ENCODE data around the gene HLA-DPA1.
"Not testable (repeated sequence)": the region's sequence is repeated elsewhere in the genome, so short reads cannot be mapped to it uniquely, and the experiment has no call there.

Gene HLA-DPA1

DNA sequence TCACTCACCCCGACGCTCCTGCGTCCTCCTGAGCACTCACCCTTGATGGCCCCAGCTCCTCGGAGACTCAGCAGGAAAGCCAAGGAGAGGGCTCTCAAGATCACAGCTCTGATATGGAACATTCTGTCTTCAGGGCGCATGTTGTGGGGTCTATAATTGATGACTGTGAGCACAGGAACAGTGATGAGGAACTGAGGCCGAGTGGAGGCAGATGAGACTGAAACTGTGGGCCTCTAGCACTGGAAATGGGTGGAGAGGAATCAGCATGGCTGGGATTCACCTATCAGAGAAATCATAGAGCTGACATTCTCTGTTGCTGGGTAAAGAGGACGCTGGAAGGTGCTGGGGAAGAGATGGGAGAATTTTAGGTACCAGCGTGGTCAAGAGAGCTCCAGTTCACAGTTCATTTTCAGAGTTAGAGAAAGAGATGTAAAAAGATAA lies at the start of gene HLA-DPA1:
Gene HLA-DPA1, minus strand, starts transcription at position 219 of the 441 bp plus-strand sequence.
- DNase-seq, result no peak

- DNase-seq, result no peak
Observed at GRCh38 chr6:33123181-33123580, 49.7 kb upstream of the HLA-DPA1 start.

DNA sequence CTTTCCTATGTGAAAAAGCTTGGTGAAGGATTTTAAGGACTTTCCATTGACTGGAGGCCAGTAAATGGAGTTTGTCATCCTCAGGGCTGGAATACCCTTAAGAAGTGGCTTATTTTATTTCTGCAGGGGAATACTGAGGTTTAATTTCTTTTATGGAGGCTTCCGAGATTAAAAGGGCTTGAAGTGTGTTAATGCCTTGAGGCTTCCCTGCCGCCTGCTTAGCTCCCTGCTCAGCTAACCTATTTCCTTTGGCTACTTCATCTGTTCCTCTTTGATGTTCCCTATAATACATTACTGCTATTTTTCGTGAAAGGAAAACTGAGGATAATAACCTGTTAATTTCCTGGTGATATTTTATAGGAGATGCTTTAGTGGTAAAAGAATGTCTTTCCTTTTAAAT lies 46.6 kb upstream of the HLA-DPA1 start:
- no peak for DNase-seq

- DNase-seq, result peak; percentile 42
Observed at GRCh38 chr6:33118525-33119123, 45.2 kb upstream of the HLA-DPA1 start.

DNA sequence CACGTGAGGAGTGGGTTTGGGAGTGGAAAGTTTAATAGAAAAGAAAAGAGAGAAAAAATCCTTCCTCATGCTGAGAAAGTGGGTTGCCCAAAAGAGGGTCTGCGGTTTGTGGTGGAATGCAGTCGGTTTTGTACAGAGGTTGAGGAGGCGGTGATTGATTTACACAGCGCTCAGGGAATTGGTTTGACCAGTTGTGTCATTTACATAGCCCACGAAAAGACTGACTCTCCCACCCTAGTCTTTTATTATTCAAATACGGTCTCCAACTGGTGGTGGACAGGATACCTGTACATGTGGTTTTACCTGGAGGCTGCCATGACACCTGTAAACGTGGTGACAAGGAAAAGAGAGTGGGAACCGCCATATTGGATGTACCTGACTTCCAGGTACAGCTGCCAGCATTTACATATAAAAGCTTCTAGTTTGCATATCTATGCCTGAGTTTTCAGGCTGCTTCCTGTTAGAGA lies 44.4 kb upstream of the HLA-DPA1 start:
- DNase-seq, result no peak

- DNase-seq, result no peak
Observed at GRCh38 chr6:33116841-33117711, 43.6 kb upstream of the HLA-DPA1 start.

DNA sequence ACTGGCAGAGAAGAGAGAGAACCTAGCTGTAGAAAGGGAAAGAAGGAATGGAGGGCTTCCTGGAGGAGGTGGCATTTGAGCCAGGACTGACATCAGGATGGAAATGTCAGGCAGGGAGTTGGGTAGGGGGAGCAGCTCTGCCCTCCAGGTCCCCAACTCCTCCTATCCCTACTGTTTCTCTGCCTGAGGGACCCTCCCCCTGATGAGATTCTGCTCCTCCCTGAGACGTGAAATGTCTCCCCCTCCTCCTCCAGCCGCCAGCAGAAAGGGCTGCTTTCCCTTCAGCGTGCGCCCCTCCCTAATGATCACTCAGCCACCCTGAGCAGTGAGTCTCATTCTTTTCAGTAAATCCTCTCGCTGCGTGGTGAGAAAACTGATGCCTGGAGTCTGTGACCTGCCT lies 43.0 kb upstream of the HLA-DPA1 start:
- DNase-seq, result no peak

DNA sequence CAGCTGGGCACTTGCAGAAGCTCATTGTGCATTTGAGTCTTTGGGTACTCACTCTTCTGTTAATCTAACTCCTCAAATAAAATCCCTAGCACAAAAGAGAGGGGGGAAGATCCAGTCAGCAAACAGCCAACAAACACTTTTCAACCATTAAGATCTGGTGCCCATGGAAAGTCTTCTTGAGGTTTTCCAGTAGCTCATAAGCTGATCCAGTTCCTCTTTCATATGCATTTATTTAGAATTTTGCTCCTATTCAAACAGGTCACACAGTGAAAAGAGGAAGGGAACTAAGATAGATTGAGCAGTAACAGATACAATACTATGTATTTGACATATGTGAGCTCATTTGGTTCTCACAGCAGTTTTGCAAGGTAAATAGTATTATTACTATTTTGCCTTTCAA lies 41.0 kb upstream of the HLA-DPA1 start:
- DNase-seq, result no peak

DNA sequence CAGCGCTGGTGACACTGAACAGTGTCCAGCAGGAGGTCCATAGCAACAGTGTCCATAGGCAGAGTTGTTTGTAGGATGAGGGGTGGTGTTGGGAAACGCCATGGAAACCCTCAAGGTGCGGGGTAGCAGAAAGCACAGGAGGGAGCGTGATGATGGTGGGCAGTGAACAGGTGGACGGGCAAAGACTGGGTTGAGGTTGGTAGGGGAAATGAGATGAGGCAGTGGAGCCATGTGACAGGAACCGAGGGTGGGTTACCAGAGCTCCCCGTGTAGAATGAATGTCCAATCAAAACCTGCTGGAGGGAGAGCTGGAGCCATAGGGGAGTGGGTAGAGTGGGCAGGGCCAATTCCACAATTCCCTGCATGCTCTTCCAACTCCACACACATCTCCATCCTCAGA lies 40.3 kb upstream of the HLA-DPA1 start:
- no peak for DNase-seq

DNA sequence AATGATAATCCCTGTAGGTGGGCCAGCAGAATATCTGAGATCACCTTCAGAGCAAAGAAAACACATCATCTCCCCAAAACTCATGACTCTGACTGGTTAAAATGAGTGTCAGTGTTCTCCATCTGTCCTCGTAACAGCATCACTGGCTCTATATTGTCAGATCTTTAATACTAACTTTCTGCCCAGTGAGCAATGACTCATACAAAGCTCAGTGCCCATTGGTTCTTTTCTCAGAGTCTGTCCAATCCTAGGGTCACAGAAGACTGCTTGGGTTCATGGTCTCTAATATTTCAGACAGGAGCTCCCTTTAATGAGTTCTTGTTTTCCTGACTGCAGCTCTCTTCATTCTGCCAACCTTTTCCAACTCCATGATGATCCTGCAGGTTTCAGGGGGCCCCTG lies 38.7 kb upstream of the HLA-DPA1 start:
- no peak for DNase-seq

DNA sequence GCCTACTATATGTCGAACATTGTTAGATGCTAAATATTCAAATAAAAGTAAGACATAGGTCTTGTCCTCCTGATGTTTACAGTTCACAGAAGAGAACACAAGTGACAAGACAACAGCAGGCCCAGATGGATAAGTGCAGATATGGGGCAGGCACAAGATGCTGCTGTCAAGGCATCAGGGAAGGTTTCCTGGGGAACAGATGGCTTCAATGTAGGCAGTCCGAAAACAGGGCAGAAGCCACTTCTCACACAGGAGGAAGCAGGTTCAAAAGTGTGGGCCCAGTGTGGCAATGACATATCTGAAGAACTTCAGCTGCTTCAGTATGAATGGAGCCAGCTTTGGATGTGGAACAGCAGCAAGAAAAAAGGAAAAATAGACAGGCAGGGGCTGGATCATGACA lies 34.9 kb upstream of the HLA-DPA1 start:
- no peak for DNase-seq

GRCh38 chr6:33107641-33108040 lies 34.2 kb upstream of the HLA-DPA1 start:
- no peak for DNase-seq

DNA sequence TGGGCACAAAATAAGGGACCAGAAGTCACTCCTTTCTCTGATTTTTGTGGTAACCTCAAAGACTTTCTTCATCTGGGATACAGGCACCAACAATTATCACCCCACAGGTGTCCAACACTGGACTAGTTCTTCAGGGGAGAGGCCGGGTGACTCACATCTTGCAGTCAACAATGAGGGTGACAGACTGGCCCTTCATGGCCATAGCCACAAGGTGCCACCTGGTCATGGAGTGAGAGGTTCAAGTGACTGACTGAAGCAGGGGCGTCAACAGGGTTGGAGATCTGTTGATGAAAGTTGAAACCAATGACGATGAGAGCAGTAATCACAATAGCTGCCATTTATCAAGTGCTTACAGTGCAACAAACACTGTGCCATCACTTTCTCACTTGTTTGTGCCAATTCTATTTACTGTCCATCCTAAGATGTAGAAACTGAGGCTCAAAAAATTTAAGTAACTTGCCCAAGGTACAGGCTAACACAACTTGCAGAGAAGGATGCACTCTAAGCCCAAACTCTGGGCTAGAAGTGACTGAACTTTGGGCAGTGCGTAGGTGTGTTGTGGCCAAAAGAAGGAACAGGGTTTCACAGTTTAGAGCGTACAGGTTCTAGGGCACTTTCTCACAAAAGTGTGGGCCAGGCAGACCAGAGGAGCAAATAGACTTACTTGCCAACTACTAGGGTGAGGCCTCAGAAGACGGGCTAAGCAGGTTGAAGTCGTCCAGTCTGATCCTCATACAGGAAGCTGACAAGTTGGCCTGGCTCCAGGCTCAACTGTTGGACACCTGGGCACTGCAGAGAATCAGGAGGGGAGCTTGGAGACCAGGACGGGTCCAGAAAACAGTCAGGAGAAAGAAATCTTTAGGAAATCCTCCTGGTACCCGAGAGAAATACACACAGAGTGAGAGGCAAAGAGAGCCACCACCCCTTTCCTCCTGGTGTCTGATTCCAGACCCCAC lies 32.7 kb upstream of the HLA-DPA1 start:
- DNase-seq, result no peak

GRCh38 chr6:33105386-33105785 lies 31.9 kb upstream of the HLA-DPA1 start:
- no peak for DNase-seq

DNA sequence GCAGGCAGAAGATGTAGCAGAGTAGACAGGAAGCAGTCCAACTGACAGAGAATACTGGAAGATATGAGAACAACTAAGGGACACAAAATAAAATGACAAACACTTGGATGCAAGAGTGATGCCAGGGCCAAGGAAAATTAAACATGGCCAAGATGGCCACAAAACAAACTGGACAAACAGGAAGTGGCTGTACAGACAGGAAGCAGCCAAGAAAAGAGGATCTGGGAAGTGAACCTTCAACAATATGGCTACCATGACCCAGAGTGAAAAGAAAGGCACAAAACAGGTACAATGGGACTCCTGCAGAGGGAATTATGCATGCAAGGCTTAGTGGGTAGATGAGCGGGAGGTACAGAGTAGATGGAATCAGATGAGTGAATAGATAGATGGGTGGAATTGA lies 31.4 kb upstream of the HLA-DPA1 start:
- no peak for DNase-seq

DNA sequence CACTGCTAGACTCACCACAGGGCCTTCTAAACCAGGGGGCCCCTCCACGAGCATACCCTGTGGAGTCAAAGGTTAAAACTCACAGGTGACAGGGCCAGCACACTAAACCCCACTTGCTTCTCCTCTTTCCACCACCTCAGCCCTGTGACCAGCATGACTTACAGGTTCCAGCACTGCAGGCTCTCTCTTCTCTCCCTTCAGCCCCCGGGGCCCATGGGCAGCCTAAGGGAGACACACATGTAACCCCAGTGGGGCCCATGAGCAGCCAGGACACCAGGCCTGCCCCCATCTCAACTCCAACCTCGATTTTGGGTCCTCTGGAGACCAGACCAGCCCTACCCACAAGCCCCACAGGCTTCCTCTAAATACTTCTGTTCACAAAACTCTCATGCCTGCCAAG lies 30.3 kb upstream of the HLA-DPA1 start:
- no peak for DNase-seq

DNA sequence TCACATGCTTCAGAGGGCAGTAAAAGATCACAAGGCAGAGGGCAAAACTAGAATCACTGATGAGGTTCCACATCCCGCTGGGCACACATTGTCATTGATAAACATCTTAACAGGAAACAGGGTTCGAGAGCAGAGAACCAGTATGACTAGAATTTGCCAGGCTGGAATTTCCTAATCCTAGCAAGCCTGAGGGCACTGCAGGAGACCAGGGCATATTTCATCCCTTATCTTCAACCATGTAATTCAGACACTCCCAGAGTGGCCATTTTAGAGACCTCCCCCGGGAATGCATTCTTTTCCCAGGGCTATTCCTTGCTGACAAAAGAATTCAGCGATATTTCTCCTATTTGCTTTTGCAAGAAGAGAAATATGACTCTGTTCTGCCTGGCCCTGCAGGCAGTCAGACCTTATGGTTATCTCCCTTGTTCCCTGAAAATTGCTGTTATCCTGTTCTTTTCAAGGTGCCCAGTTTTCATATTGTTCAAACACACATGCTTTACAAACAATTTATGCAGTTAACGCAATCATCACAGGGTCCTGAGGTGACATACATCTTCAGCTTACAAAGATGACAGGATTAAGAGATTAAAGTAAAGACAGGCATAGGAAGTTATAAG lies 27.8 kb upstream of the HLA-DPA1 start:
- not testable (repeated sequence) for DNase-seq

DNA sequence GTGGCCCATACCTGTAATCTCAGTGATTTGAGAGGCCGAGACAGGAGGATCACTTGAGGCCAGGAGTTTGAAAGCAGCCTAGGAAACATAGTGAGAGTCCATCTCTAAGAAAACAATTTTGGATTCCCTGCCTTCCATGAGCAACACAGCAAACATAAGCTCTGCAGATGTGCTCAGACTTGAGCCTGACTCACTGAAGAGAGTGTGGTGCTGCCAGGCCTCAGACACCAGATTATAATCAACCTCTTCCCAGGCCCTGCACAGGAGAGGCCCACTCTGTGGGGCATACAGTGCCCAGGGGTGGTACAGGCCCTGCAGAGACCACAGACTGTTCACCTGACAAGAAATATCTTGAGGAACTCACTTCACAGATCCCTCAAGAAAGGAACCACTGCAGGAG lies 22.2 kb upstream of the HLA-DPA1 start:
- DNase-seq, result no peak

DNA sequence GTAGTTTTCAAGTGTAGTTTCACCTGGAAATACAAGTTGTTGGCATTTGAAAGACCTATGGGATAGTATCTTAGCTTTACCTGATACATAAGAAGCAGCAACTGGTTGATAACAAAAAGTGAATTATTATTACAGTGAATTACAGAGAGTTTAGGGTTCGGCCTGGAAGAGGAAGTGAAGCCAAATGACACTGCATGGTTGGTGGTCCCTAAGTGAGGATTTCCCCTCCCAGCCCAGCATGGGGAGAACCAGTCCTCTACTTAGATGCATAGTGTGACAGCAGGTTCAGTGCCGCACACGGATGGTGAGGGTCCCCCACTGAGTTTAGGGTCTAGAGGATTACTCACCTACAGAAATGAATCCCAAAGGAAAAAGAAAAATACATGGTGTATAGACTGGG lies 20.4 kb upstream of the HLA-DPA1 start:
- DNase-seq, result no peak

GRCh38 chr6:33092385-33092784 lies 18.9 kb upstream of the HLA-DPA1 start:
- DNase-seq, result no peak

GRCh38 chr6:33091957-33092356 lies 18.5 kb upstream of the HLA-DPA1 start:
- no peak for DNase-seq

DNA sequence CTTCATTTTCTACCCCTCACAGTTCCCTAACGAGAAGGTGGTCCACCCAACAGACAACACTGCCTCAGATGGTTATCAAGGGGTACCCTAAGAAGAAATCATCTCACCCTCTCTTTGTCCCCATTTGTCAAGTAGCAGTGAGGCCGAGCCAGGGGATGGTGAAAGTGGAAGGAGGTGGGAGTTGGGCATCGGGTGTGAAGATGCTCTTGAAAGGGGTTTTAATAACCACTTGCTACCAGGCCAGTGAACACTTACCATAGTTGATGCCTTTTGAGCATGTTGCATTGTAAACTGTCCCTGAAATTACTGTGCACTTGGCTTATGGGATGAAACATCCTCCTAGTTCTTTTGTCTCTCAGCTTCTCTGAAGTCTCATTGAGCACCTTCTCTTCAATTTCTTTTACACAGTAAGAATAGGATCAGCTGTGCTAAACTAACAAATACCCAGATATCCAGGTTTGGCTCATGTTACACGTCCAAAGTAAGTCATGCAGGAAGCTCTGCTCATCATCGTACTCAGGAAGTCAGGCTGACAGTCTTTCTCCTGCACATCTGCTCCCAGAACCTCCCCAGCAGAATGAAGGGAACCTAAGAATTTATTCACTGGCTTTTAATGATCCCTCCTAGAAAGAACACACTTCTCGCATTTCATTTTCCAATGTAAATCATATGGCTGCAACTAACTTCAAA lies 15.6 kb upstream of the HLA-DPA1 start:
- DNase-seq, result no peak

Measured in DMS79 (cell line).